NCI-H146 (cell line): ENCODE results near the gene KTN1.
A peak's percentile ranks its signal among the peaks of the same experiment; 100 is the strongest.

Experiments
- DNase-seq: peaks from one replicate; lab custom pipeline; 2025; lab: John Stamatoyannopoulos, UW

KTN1 gene

GRCh38 chr14:55572578-55572977, 7.4 kb upstream of the KTN1 start:
- peak; percentile 25 for DNase-seq

GRCh38 chr14:55574988-55575387, 5.0 kb upstream of the KTN1 start:
- no peak for DNase-seq

- DNase-seq: no peak
Measured at GRCh38 chr14:55577229-55577628, 2.8 kb upstream of the KTN1 start.

GRCh38 chr14:55578511-55578910, 1.5 kb upstream of the KTN1 start:
- no peak for DNase-seq

GRCh38 chr14:55580470-55581341, 699 bp downstream of the KTN1 start:
- peak; percentile 38 for DNase-seq

- DNase-seq: no peak
Measured at GRCh38 chr14:55581342-55581771, 1.4 kb downstream of the KTN1 start.

GRCh38 chr14:55582746-55583145, 2.7 kb downstream of the KTN1 start:
- no peak for DNase-seq

GRCh38 chr14:55583942-55584468, 4.0 kb downstream of the KTN1 start:
- DNase-seq: no peak

- no peak for DNase-seq
Measured at GRCh38 chr14:55585854-55586253, 5.8 kb downstream of the KTN1 start.

- no peak for DNase-seq
Measured at GRCh38 chr14:55586411-55586810, 6.4 kb downstream of the KTN1 start.

- DNase-seq: no peak
Measured at GRCh38 chr14:55587847-55588246, 7.8 kb downstream of the KTN1 start.

- no peak for DNase-seq
Measured at GRCh38 chr14:55588259-55588699, 8.3 kb downstream of the KTN1 start.

GRCh38 chr14:55589171-55589570, 9.2 kb downstream of the KTN1 start:
- DNase-seq: no peak

- no peak for DNase-seq
Measured at GRCh38 chr14:55592436-55592835, 12.4 kb downstream of the KTN1 start.

GRCh38 chr14:55593698-55594097, 13.7 kb downstream of the KTN1 start:
- DNase-seq: no peak

- DNase-seq: peak; percentile 81
Measured at GRCh38 chr14:55599250-55599879, 19.4 kb downstream of the KTN1 start.

GRCh38 chr14:55600784-55601561, 21.0 kb downstream of the KTN1 start:
- no peak for DNase-seq

- no peak for DNase-seq
Measured at GRCh38 chr14:55603401-55603953, 23.5 kb downstream of the KTN1 start.

GRCh38 chr14:55604488-55604887, 24.5 kb downstream of the KTN1 start:
- no peak for DNase-seq

- no peak for DNase-seq
Measured at GRCh38 chr14:55604900-55605418, 25.0 kb downstream of the KTN1 start.

GRCh38 chr14:55605793-55606192, 25.8 kb downstream of the KTN1 start:
- DNase-seq: no peak

- no peak for DNase-seq
Measured at GRCh38 chr14:55607386-55607785, 27.4 kb downstream of the KTN1 start.
